Effector CD8-positive, alpha-beta T cell (primary cell): ENCODE data around the gene LRRK2.

ENCODE experiments used
- DNase-seq: peaks from one replicate; lab custom pipeline; 2025; lab: John Stamatoyannopoulos, UW

LRRK2 gene

GRCh38 chr12:40405419-40405818 is 180.6 kb downstream of the LRRK2 start:
- no peak for DNase-seq
